Omental fat pad (tissue), 4 donors: Measurements from ENCODE around the gene ARHGAP31. TPM values are rescaled to one million over a fixed set of nuclear protein-coding genes. Genes with fewer than 3 reads are reported as not detected.
A peak's percentile ranks its signal among the peaks of the same experiment; 100 is the strongest.

Experiments
- ATAC-seq: fragments of 150-250 bp; one replicate; pipeline ENCODE4 v1.9.1; 2016; ENCODE audit warnings: mild to moderate bottlenecking, moderate library complexity; ENCODE audit not compliant: low FRiP score
- DNase-seq: peaks from one replicate; pipeline ENCODE4 v3.0.0-alpha.2; 2019; ENCODE audit warnings: low spot score
- CTCF ChIP-seq, 3 donors: fragments of 450-650 bp; IDR thresholded peaks; one replicate each; pipeline ENCODE4 v1.5.1; 2016 to 2017; ENCODE audit warnings: antibody characterized with exemption in 3 of 3, mild to moderate bottlenecking in 3 of 3, moderate library complexity in 2 of 3
- total RNA-seq, 4 donors: library from RNA; depleted of rRNA; stranded (reverse); fragments of >200 nt; gene quantifications; one replicate each; pipeline ENCODE4 v1.1.0, GENCODE V29; 2016

The ARHGAP31 gene
- total RNA-seq, 4 donors from 2014 or later = 14.4 to 61.2 (median 36.6) TPM

- ATAC-seq (no peak), DNase-seq (no peak)
These were observed 115.7 kb downstream of the ARHGAP31 start for GRCh38 chr3:119409844-119410243.

GRCh38 chr3:119413603-119414280 is 119.6 kb downstream of the ARHGAP31 start:
- DNase-seq (no peak), ATAC-seq (no peak)
- no peak for TF ChIP-seq CTCF (IDR thresholded peaks at IDR 0.05)

More at GRCh38 chr3:119409844-119410243, 115.7 kb downstream of the ARHGAP31 start:
- no peak for TF ChIP-seq CTCF (IDR thresholded peaks at IDR 0.05)

GRCh38 chr3:119416873-119417272 is 122.7 kb downstream of the ARHGAP31 start:
- ATAC-seq = no peak
- DNase-seq = no peak
- TF ChIP-seq CTCF (IDR thresholded peaks at IDR 0.05) = no peak

- TF ChIP-seq CTCF (IDR thresholded peaks at IDR 0.05) = no peak
- DNase-seq (no peak), ATAC-seq (peak; percentile 34)
These were observed 123.8 kb downstream of the ARHGAP31 start for GRCh38 chr3:119417771-119418512.

- DNase-seq = no peak
- ATAC-seq = no peak
- no peak for TF ChIP-seq CTCF (IDR thresholded peaks at IDR 0.05)
These were observed 124.5 kb downstream of the ARHGAP31 start for GRCh38 chr3:119418641-119419040.

- DNase-seq = no peak
- TF ChIP-seq CTCF (IDR thresholded peaks at IDR 0.05) = no peak
These were observed 126.0 kb downstream of the ARHGAP31 start for GRCh38 chr3:119420196-119420595.

GRCh38 chr3:119427669-119428068 is 133.5 kb downstream of the ARHGAP31 start:
- no peak for TF ChIP-seq CTCF (IDR thresholded peaks at IDR 0.05)
- no peak for ATAC-seq
- no peak for DNase-seq

More at GRCh38 chr3:119420196-119420595, 126.0 kb downstream of the ARHGAP31 start:
- ATAC-seq = no peak
